ENCODE results near the gene PLXNC1.

Gene PLXNC1

DNA sequence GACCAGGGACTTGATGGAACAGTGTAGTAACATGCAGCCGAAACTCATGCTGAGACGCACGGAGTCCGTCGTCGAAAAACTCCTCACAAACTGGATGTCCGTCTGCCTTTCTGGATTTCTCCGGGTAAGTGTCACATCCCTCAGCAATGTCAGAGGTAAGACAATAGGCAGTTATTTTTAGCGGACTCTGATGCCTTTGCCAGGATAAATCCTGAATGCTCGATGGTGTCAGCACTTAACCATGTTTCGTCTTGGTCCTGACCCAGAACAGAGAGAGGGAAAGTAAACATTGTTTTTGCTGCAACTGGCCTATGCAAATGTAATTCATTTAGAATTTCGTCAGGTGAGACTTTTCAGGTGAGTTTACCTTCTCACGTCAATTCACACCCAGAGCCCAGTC, 112.3 kb downstream of the PLXNC1 start:
- no peak overlapping the region for H3K27ac ChIP-seq
- H3K9ac ChIP-seq, result no peak overlapping the region
- no peak overlapping the region for H3K4me2 ChIP-seq
- H3K36me3 ChIP-seq, result no peaks in the 10 kb centered on the region
- no peaks in the 10 kb centered on the region for H3K9me3 ChIP-seq
- H4K20me1 ChIP-seq, result no peaks in the 10 kb centered on the region
- no peak overlapping the region for H3K4me3 ChIP-seq
- peaks cover 28% of the 10 kb centered on the region for H3K4me1 ChIP-seq
- no peaks in the 10 kb centered on the region for H3K27me3 ChIP-seq
- TF ChIP-seq Cebpa-rat (IDR thresholded peaks at IDR 0.05), result no peak

DNA sequence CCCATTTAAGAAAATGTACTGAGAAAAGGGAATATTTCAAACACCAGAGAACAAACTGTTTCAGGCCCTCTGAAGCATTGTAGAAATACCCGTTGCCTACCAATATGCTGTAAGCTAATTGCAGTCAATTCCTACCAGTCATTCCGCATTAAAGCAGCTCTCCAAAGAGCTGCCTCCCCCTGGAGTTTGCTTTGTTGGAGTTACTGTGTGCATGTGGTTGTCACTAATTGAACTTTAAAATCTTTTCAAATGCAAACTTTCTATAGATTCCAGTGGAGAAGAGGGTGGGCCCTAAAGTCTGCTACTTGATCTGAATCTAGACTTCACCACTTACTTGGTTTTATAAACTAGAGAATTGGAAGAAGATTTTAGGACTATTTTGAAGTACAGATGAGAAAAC, 112.7 kb downstream of the PLXNC1 start:
- no peak overlapping the region for H3K4me2 ChIP-seq
- H3K9me3 ChIP-seq, result no peaks in the 10 kb centered on the region
- peaks cover 30% of the 10 kb centered on the region for H3K4me1 ChIP-seq
- TF ChIP-seq Cebpa-rat (IDR thresholded peaks at IDR 0.05), result no peak
- no peak overlapping the region for H3K9ac ChIP-seq
- H3K27me3 ChIP-seq, result no peaks in the 10 kb centered on the region
- H3K4me3 ChIP-seq, result no peak overlapping the region
- H4K20me1 ChIP-seq, result no peaks in the 10 kb centered on the region
- no peaks in the 10 kb centered on the region for H3K36me3 ChIP-seq
- H3K27ac ChIP-seq, result no peak overlapping the region

- no peaks in the 10 kb centered on the region for H3K36me3 ChIP-seq
- peaks cover 36% of the 10 kb centered on the region for H3K4me1 ChIP-seq
- H3K4me2 ChIP-seq, result peak overlapping the region; percentile 86
- H3K4me3 ChIP-seq, result peak overlapping the region; percentile 67
- no peaks in the 10 kb centered on the region for H4K20me1 ChIP-seq
- H3K27ac ChIP-seq, result peak overlapping the region; percentile 76
- no peaks in the 10 kb centered on the region for H3K27me3 ChIP-seq
- no peaks in the 10 kb centered on the region for H3K9me3 ChIP-seq
- H3K9ac ChIP-seq, result no peak overlapping the region
- no peak for TF ChIP-seq Cebpa-rat (IDR thresholded peaks at IDR 0.05)
Measured at GRCh38 chr12:94261786-94262185, 113.4 kb downstream of the PLXNC1 start.

- H3K4me2 ChIP-seq, result peak overlapping the region; percentile 86
- no peaks in the 10 kb centered on the region for H3K36me3 ChIP-seq
- peak overlapping the region; percentile 67 for H3K4me3 ChIP-seq
- H4K20me1 ChIP-seq, result no peaks in the 10 kb centered on the region
- H3K9ac ChIP-seq, result peak overlapping the region; percentile 75
- no peak for TF ChIP-seq Cebpa-rat (IDR thresholded peaks at IDR 0.05)
- H3K4me1 ChIP-seq, result peaks cover 43% of the 10 kb centered on the region
- peak overlapping the region; percentile 76 for H3K27ac ChIP-seq
- no peaks in the 10 kb centered on the region for H3K27me3 ChIP-seq
- H3K9me3 ChIP-seq, result no peaks in the 10 kb centered on the region
Measured at GRCh38 chr12:94262228-94263010, 114.0 kb downstream of the PLXNC1 start.

GRCh38 chr12:94263011-94263811, 114.8 kb downstream of the PLXNC1 start:
- H3K4me3 ChIP-seq, result peak overlapping the region; percentile 67
- H3K36me3 ChIP-seq, result no peaks in the 10 kb centered on the region
- H3K4me1 ChIP-seq, result peaks cover 51% of the 10 kb centered on the region
- peak overlapping the region; percentile 75 for H3K9ac ChIP-seq
- no peaks in the 10 kb centered on the region for H4K20me1 ChIP-seq
- no peaks in the 10 kb centered on the region for H3K27me3 ChIP-seq
- H3K27ac ChIP-seq, result peak overlapping the region; percentile 76
- TF ChIP-seq Cebpa-rat (IDR thresholded peaks at IDR 0.05), result no peak
- H3K9me3 ChIP-seq, result no peaks in the 10 kb centered on the region
- peak overlapping the region; percentile 86 for H3K4me2 ChIP-seq

DNA sequence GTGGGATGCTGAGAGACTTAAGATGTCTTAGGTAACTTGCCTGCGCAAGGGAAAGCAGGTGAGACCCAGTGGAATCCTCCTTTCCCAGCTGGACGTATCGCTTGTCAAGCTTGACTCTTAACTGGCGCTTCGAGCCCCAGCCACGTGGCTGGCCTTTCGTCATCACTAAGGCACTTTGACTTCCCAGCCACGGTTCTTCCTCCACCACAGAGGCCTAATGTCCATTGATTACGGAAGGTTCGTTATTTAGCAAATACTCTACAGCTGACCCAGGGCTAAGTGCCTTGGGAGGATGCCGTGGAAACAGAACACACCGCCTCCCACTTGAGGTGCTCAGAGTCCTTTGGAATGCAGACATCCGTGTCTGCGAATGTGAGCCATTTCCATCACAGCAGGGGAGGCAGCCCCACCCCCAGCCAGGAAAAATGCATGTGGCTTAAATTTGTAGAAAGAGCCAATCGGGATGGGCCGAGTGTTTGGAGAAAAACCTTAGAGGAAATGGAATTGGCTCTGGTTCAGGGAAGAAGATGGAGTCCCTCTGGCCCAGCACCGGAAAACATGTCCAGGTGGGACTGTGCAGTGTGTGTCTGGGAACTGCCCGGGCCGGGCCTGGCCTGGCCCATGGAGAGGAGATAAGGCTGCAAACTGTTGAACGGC, 115.7 kb downstream of the PLXNC1 start:
- H3K9me3 ChIP-seq, result no peaks in the 10 kb centered on the region
- H3K27me3 ChIP-seq, result no peaks in the 10 kb centered on the region
- peak overlapping the region; percentile 86 for H3K4me2 ChIP-seq
- no peak for TF ChIP-seq Cebpa-rat (IDR thresholded peaks at IDR 0.05)
- no peak overlapping the region for H3K27ac ChIP-seq
- peaks cover 51% of the 10 kb centered on the region for H3K4me1 ChIP-seq
- no peak overlapping the region for H3K9ac ChIP-seq
- no peaks in the 10 kb centered on the region for H4K20me1 ChIP-seq
- H3K4me3 ChIP-seq, result no peak overlapping the region
- H3K36me3 ChIP-seq, result no peaks in the 10 kb centered on the region

- no peak overlapping the region for H3K27ac ChIP-seq
- H3K9me3 ChIP-seq, result no peaks in the 10 kb centered on the region
- no peak overlapping the region for H3K9ac ChIP-seq
- no peak overlapping the region for H3K4me2 ChIP-seq
- H3K4me1 ChIP-seq, result peaks cover 51% of the 10 kb centered on the region
- no peak overlapping the region for H3K4me3 ChIP-seq
- no peaks in the 10 kb centered on the region for H4K20me1 ChIP-seq
- no peaks in the 10 kb centered on the region for H3K27me3 ChIP-seq
- no peak for TF ChIP-seq Cebpa-rat (IDR thresholded peaks at IDR 0.05)
- H3K36me3 ChIP-seq, result no peaks in the 10 kb centered on the region
Measured at GRCh38 chr12:94264736-94265485, 116.5 kb downstream of the PLXNC1 start.

- Histone ChIP-seq H4K20me1 (no peaks in the 10 kb centered on the region), H3K4me3 (no peak overlapping the region), H3K27ac (no peak overlapping the region), H3K36me3 (no peaks in the 10 kb centered on the region), H3K4me1 (peaks cover 51% of the 10 kb centered on the region), H3K4me2 (no peak overlapping the region), H3K9ac (no peak overlapping the region), H3K9me3 (no peaks in the 10 kb centered on the region), H3K27me3 (no peaks in the 10 kb centered on the region)
- no peak for TF ChIP-seq Cebpa-rat (IDR thresholded peaks at IDR 0.05)
Measured at GRCh38 chr12:94265539-94265938, 117.2 kb downstream of the PLXNC1 start.

DNA sequence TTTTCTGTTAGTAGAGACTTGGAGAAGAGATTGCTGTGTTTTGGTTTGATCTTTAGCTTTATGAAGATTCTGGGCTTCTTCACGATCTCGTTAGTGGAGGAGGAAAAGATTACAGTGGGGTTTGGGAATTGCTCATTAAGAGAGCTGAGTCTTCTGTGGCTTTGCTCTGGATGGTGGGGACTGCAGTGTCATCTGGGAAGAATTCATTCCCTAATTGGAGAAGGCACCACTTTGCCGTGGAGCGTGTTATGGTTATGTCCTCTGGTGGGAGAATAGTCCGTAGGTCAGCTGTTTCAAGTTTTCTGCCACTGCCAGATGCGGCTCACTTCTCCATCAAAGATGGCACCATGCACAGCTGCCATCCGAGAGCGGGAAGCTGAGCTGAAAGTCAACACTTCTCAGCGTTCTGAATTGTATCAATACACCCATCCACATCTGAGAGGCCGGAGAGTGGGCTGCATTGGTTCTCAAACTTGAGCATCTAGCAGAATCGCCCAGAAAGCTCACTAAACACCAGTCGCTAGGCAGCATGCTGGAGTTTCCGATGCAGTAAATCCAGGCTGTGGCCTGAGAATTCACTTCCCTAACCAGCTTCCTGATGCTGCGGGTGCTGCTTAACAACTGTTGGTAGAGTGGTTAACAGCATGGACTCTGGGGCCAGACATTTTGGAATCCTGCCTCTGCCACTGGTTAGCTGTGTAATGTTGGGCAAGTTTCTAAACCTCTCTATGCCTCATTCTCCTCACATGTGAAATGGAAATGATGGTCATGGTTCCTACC, 117.8 kb downstream of the PLXNC1 start:
- no peak for TF ChIP-seq Cebpa-rat (IDR thresholded peaks at IDR 0.05)
- Histone ChIP-seq H3K4me3 (no peak overlapping the region), H3K4me1 (peaks cover 51% of the 10 kb centered on the region), H3K9ac (no peak overlapping the region), H3K4me2 (peak overlapping the region; percentile 72), H3K27me3 (no peaks in the 10 kb centered on the region), H3K9me3 (no peaks in the 10 kb centered on the region), H4K20me1 (no peaks in the 10 kb centered on the region), H3K36me3 (no peaks in the 10 kb centered on the region), H3K27ac (no peak overlapping the region)
